HG02938 (cell line): ENCODE data around the gene SCGB1A1.
"Not testable (repeated sequence)": the region's sequence is repeated elsewhere in the genome, so short reads cannot be mapped to it uniquely, and the experiment has no call there.

Source experiments
- ATAC-seq: cut with Tn5 transposase; IDR thresholded peaks from one replicate; pipeline ENCODE4 v1.9.1; 2021; ENCODE audit warnings: mild to moderate bottlenecking, moderate library complexity; ENCODE audit not compliant: unreplicated experiment

SCGB1A1 gene

DNA sequence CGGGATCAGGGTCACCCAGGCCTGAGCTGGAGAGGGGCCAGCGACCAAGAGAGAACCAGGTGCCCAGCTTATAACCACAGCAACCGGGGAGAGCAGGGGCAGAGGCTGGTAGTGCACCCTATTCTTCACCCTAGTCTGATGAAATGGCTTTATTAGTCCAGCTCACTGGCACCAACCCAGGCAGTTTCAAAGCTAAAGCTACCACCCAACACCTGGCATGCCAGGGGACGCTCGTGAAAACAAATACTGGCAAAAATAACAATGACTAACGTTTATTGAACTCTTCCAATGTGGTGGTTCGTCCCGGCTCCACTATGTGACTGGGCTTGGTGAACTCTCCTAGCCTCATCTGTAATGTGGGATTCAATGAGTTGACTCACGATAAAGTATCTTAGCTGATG is 30.6 kb downstream of the SCGB1A1 start:
- ATAC-seq = no peak

GRCh38 chr11:62449912-62450311 is 31.1 kb downstream of the SCGB1A1 start:
- not testable (repeated sequence) for ATAC-seq

GRCh38 chr11:62450543-62451240 is 31.9 kb downstream of the SCGB1A1 start:
- ATAC-seq = no peak

DNA sequence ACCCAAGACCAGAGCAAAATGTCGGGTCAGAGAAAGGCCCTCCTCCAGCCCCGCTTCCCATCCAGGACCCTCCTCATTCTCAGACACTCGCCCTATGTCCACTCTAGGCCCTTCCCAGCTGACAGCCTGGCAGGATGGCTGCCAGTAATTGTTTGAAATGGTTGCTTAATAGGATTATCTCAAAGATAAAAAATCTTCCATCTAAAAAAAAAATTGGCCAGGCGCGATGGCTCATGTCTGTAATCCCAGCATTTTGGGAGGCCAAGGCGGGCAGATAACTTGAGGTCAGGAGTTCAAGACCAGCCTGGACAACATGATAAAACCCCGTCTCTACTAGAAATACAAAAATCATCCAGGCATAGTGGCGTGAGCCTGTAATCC is 32.4 kb downstream of the SCGB1A1 start:
- no peak for ATAC-seq

DNA sequence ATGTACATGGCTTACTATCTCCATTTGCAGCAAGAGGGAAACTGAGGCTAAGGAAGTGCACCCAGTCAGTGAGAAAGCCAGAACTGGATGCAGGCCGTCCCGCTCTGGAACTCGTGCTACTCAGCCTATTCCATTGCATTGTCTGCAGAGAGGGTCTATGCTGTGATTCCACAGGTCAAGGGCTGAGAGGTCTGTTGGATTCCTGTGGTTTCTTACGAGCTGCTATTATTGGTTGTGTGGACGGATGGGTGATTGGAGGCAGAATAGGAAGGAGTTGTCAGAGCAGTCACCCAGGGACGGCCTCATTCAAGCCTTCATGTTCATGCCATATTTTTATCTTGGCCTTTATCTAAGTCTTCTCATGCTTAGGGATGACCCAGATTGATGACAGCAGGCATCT is 33.4 kb downstream of the SCGB1A1 start:
- no peak for ATAC-seq

GRCh38 chr11:62452839-62453468 is 34.1 kb downstream of the SCGB1A1 start:
- ATAC-seq = no peak

DNA sequence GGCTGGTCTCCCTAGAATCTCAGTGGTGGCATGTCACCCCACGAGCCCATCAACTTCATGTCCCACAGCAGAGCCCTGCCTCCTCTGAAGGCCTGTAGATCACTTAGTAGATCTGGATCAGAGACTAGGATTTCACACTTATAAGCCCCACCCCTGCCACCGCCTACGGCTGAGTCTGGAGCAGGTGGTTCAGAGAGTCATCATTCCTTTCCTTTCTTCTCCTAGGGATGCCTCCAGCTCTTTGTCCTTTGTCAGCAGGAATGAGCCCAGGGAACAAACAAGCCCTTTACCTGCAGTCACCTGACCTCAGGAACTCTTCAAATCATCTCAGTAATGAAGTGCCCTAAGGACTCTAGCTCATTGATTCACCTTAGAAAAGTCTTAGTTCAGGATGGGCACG is 37.8 kb downstream of the SCGB1A1 start:
- no peak for ATAC-seq

- ATAC-seq = no peak
Observed at GRCh38 chr11:62457478-62457877, 38.6 kb downstream of the SCGB1A1 start.

DNA sequence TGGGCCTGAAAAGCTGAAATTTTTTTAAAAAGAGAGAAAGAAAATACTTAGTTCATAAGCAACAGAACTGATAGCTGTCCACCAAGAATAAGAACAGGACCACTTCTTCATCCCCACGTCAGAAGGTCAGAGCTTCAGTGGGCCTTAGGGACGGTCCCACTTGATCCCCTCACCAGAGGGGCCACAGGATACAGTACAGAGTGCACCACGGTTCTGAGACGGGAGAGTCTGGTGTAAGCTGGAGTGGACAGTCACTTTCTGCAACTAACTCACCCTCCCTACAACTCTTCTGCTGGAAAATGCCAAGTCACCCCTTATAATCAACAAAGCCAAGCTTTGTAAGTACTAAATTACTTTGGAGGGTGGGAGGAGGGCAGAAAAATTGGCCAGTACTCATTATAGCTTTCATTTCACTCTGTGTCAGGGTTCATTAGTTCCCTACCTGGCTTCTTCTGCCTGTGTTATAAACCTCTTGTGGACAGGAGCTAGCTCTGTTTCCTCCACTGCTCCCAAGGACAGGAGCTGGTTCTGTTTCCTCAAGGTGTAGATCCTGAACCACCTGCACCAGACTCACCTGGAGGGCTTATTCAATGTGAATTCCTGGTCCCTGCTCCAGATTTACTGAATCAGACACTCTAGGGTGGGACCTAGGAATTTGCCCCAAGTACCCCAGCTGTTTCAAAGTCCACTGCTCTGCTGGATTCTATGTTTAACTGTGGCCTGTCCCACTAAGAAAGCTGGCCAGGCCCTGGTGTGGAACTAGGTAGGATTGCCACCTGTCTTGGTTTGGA is 39.6 kb downstream of the SCGB1A1 start:
- ATAC-seq = no peak

DNA sequence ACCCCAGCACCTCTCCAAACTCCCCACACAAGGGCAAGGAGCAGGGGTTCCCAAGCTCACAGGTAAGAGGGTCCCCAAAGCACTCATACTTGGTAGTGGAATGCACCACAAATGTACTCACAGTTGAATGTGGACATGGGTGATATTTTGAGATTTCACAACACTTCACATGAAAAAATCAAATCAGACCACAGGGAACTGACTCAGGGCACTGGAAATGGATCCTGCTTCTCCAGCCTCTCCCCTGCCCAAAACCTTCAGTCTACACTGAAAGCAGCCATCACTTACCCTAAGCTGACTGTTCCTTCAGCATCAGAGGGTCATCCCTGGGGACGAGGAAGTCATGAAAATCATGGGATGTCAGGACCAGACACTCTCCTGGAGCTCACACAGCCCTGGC is 40.2 kb downstream of the SCGB1A1 start:
- no peak for ATAC-seq

DNA sequence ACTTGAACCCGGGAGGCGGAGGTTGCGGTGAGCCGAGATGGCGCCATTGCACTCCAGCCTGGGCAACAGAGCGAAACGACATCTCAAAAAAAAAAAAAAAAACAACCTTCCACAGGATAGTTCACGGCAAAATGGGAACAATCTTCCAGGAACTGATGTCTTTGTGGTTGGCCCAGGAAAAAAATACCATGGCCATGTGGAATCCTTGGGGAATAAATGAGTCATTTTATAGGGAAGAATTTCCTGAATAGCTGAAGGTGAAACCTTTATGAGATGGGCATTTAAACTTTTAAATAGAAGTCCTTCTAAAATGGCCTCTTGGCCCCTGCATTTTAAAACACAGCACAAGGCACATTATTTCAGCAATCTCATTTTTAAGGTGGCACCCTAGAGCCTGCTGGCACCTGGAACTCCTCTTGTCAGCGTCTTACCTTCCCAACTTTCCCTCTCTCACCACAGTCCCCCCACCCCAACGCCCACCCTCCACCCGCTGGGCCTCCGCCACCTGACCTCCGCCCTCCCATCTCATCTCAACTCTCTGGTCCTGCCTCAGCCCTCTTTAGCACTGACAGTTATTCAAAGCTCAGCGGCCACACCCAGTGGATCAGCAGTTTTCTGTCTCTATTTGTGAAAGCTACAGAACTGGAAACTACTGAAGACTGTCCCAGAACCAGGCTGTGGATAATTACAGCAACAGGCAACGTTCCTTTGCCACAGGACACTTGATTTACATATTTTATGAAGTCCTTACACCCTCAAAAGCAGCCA is 43.1 kb downstream of the SCGB1A1 start:
- no peak for ATAC-seq

GRCh38 chr11:62462508-62462892 is 43.7 kb downstream of the SCGB1A1 start:
- ATAC-seq = no peak

- ATAC-seq = no peak
Observed at GRCh38 chr11:62463121-62463542, 44.3 kb downstream of the SCGB1A1 start.

GRCh38 chr11:62464655-62465054 is 45.8 kb downstream of the SCGB1A1 start:
- no peak for ATAC-seq

DNA sequence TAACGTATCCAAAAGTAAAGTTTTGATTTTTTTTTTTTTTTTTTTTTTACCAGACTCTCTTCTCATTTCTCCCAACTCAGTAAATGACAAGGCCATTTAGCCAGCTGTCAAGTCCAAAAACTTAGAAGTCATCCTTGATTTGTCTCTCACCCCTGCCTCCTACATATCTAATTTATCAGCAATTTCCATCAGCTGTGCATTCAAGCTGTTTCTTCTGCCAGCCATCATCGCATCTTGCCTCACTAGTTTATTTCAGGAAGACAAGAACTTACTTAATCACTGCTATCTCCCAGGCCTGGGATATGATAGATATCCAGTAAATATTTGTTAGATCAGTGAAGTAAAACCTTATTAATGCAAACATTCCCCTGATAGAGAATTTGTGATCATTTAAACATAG is 47.6 kb downstream of the SCGB1A1 start:
- no peak for ATAC-seq

DNA sequence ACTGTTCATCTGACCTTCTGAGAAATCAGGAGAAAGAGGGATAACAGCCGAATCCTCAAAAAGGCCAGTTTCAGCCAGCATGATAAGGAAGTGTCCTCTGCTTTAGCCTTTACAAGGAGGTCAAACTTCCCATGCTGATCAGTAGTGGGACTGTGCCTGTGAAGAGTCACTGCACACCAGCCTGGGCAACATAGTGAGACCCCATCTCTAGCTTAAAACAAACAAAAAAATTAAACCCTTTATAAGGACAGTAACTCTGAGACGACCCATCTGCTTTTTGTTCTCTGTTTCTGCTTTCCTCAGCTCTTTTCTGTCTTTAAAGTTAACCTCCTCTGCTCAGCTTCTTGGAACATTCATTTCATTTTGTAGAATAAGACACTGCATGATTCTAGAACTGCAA is 49.7 kb downstream of the SCGB1A1 start:
- ATAC-seq = no peak

GRCh38 chr11:62471603-62472002 is 52.8 kb downstream of the SCGB1A1 start:
- no peak for ATAC-seq

DNA sequence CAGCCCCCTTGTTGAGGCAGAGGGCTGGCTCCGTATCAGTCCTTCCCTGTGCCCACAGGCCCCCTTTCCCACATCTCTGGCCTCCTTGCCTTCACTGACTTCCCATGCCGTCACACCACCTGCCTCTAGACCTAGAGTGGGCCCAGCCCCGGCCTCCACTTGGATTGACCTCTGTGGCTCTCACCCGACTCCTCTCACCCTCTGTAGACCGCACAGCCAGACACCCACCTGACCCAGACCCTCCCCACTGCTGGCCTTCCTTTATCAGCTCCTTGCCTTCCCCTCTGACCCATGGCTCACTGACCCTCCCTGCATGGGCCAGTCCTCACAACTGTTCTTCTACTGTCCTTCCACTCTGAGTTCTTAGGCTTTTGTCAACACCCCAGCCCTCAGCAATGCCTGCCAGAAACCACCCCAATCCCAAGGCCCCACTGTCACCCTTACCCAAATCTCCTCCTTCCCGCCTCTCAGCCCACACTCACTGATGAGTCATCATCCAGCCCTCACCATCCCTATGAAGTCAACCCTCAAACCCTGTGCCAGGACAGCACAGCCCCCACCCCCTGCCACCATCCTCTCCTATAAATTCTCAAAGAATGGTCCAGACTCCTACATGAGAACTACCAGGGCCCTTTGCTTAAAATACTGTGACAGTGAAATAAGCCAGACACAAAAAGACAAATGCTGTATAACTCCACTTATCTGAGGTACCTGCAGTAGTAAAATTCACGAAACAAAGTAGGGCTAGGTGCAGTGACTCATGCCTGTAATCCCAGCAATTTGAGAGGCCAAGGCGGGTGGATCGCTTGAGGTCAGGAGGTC is 53.4 kb downstream of the SCGB1A1 start:
- no peak for ATAC-seq
